Neural progenitor cell (in vitro differentiated cells): Measurements from ENCODE around the gene CRISPLD2.

Experiments
- EZH2 ChIP-seq: fragments of 200-600 bp; sonication (generic); IDR thresholded peaks from 2 replicates; pipeline ENCODE4 v1.6.1; 2017; ENCODE audit warnings: antibody characterized with exemption, mild to moderate bottlenecking, moderate library complexity
- TF ChIP-seq, protein P1 (sequence below): fragments of 200-600 bp; sonication (generic); IDR thresholded peaks from 2 replicates; pipeline ENCODE4 v1.5.1; 2017; ENCODE audit warnings: antibody characterized with exemption, mild to moderate bottlenecking

DNA sequence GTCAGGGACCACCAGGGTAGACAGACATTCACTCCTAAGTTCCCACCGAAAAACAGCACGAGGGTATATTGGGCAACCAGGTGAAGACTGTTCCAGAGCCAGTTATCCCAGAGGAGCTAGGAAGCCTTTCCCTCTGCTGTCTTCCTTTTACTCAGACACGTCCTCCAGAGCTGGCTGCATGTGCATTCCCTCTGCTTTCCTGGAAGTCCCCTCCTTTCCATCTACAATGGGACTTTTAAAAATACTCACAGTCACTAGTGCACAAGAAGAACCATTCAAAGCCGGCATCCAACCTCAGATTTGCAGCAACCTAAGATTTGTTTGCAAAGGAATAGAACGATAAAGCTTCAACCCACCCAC is 32.5 kb upstream of the CRISPLD2 start:
- TF ChIP-seq EZH2 = no peak
- TF ChIP-seq, protein P1, sequence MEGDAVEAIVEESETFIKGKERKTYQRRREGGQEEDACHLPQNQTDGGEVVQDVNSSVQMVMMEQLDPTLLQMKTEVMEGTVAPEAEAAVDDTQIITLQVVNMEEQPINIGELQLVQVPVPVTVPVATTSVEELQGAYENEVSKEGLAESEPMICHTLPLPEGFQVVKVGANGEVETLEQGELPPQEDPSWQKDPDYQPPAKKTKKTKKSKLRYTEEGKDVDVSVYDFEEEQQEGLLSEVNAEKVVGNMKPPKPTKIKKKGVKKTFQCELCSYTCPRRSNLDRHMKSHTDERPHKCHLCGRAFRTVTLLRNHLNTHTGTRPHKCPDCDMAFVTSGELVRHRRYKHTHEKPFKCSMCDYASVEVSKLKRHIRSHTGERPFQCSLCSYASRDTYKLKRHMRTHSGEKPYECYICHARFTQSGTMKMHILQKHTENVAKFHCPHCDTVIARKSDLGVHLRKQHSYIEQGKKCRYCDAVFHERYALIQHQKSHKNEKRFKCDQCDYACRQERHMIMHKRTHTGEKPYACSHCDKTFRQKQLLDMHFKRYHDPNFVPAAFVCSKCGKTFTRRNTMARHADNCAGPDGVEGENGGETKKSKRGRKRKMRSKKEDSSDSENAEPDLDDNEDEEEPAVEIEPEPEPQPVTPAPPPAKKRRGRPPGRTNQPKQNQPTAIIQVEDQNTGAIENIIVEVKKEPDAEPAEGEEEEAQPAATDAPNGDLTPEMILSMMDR = no peak
